ENCODE results near the gene XPNPEP1.

XPNPEP1 gene

GRCh38 chr10:109959259-109960145, 36.2 kb upstream of the XPNPEP1 start:
- H3K27me3 Mint-ChIP-seq: no peaks in the 10 kb centered on the region
- no peaks in the 10 kb centered on the region for H3K9me3 Mint-ChIP-seq
- no peaks in the 10 kb centered on the region for H3K36me3 Mint-ChIP-seq (ENCODE audit: low read depth)
- H3K27ac Mint-ChIP-seq: no peak overlapping the region
- H3K4me3 Mint-ChIP-seq: no peak overlapping the region
- H3K4me1 Mint-ChIP-seq (ENCODE audit: low read depth): peaks cover 6% of the 10 kb centered on the region
- no peak for DNase-seq

GRCh38 chr10:109958059-109958458, 34.7 kb upstream of the XPNPEP1 start:
- no peaks in the 10 kb centered on the region for H3K9me3 Mint-ChIP-seq
- H3K27me3 Mint-ChIP-seq: no peaks in the 10 kb centered on the region
- H3K4me1 Mint-ChIP-seq (ENCODE audit: low read depth): peaks cover 6% of the 10 kb centered on the region
- DNase-seq: no peak
- no peaks in the 10 kb centered on the region for H3K36me3 Mint-ChIP-seq (ENCODE audit: low read depth)
- no peak overlapping the region for H3K4me3 Mint-ChIP-seq
- no peak overlapping the region for H3K27ac Mint-ChIP-seq

- Mint-ChIP-seq H3K4me3 (no peak overlapping the region), H3K4me1 (ENCODE audit: low read depth) (peaks cover 6% of the 10 kb centered on the region), H3K27me3 (no peaks in the 10 kb centered on the region), H3K36me3 (ENCODE audit: low read depth) (no peaks in the 10 kb centered on the region), H3K27ac (no peak overlapping the region), H3K9me3 (no peaks in the 10 kb centered on the region)
- DNase-seq: no peak
Measured at GRCh38 chr10:109957092-109957797, 33.9 kb upstream of the XPNPEP1 start.

- no peak overlapping the region for H3K4me3 Mint-ChIP-seq
- peaks cover 6% of the 10 kb centered on the region for H3K4me1 Mint-ChIP-seq (ENCODE audit: low read depth)
Measured at GRCh38 chr10:109956454-109957091, 33.3 kb upstream of the XPNPEP1 start.

GRCh38 chr10:109953766-109954165, 30.5 kb upstream of the XPNPEP1 start:
- peaks cover 6% of the 10 kb centered on the region for H3K4me1 Mint-ChIP-seq (ENCODE audit: low read depth)
- no peaks in the 10 kb centered on the region for H3K36me3 Mint-ChIP-seq (ENCODE audit: low read depth)
- DNase-seq: no peak
- H3K27ac Mint-ChIP-seq: no peak overlapping the region
- no peaks in the 10 kb centered on the region for H3K9me3 Mint-ChIP-seq
- no peaks in the 10 kb centered on the region for H3K27me3 Mint-ChIP-seq
- no peak overlapping the region for H3K4me3 Mint-ChIP-seq

More at GRCh38 chr10:109956454-109957091, 33.3 kb upstream of the XPNPEP1 start:
- H3K9me3 Mint-ChIP-seq: no peaks in the 10 kb centered on the region
- DNase-seq: no peak
- H3K36me3 Mint-ChIP-seq (ENCODE audit: low read depth): no peaks in the 10 kb centered on the region
- no peaks in the 10 kb centered on the region for H3K27me3 Mint-ChIP-seq
- H3K27ac Mint-ChIP-seq: no peak overlapping the region

GRCh38 chr10:109952526-109952925, 29.2 kb upstream of the XPNPEP1 start:
- Mint-ChIP-seq H3K36me3 (ENCODE audit: low read depth) (no peaks in the 10 kb centered on the region), H3K27ac (no peak overlapping the region), H3K4me3 (no peak overlapping the region), H3K9me3 (no peaks in the 10 kb centered on the region), H3K27me3 (no peaks in the 10 kb centered on the region), H3K4me1 (ENCODE audit: low read depth) (peaks cover 6% of the 10 kb centered on the region)
- DNase-seq: no peak

- Mint-ChIP-seq H3K27me3 (no peaks in the 10 kb centered on the region), H3K4me1 (ENCODE audit: low read depth) (peaks cover 1% of the 10 kb centered on the region), H3K9me3 (no peaks in the 10 kb centered on the region), H3K27ac (no peak overlapping the region), H3K36me3 (ENCODE audit: low read depth) (no peaks in the 10 kb centered on the region), H3K4me3 (no peak overlapping the region)
- DNase-seq: no peak
Measured at GRCh38 chr10:109947111-109947920, 24.0 kb upstream of the XPNPEP1 start.

GRCh38 chr10:109946680-109947079, 23.4 kb upstream of the XPNPEP1 start:
- Mint-ChIP-seq H3K36me3 (ENCODE audit: low read depth) (no peaks in the 10 kb centered on the region), H3K4me3 (no peak overlapping the region), H3K27me3 (no peaks in the 10 kb centered on the region), H3K27ac (no peak overlapping the region), H3K4me1 (ENCODE audit: low read depth) (peaks cover 1% of the 10 kb centered on the region), H3K9me3 (no peaks in the 10 kb centered on the region)
- no peak for DNase-seq

GRCh38 chr10:109945473-109946177, 22.3 kb upstream of the XPNPEP1 start:
- Mint-ChIP-seq H3K9me3 (no peaks in the 10 kb centered on the region), H3K27me3 (no peaks in the 10 kb centered on the region), H3K27ac (no peak overlapping the region), H3K4me1 (ENCODE audit: low read depth) (peaks cover 3% of the 10 kb centered on the region), H3K4me3 (no peak overlapping the region), H3K36me3 (ENCODE audit: low read depth) (no peaks in the 10 kb centered on the region)
- DNase-seq: no peak

- no peak for DNase-seq
- Mint-ChIP-seq H3K36me3 (ENCODE audit: low read depth) (no peaks in the 10 kb centered on the region), H3K9me3 (no peaks in the 10 kb centered on the region), H3K4me3 (no peak overlapping the region), H3K4me1 (ENCODE audit: low read depth) (peaks cover 8% of the 10 kb centered on the region), H3K27me3 (no peaks in the 10 kb centered on the region), H3K27ac (no peak overlapping the region)
Measured at GRCh38 chr10:109944613-109945012, 21.3 kb upstream of the XPNPEP1 start.

GRCh38 chr10:109941236-109941862, 18.0 kb upstream of the XPNPEP1 start:
- Mint-ChIP-seq H3K27me3 (no peaks in the 10 kb centered on the region), H3K4me1 (ENCODE audit: low read depth) (peaks cover 37% of the 10 kb centered on the region), H3K9me3 (no peaks in the 10 kb centered on the region), H3K27ac (no peak overlapping the region), H3K4me3 (no peak overlapping the region), H3K36me3 (ENCODE audit: low read depth) (no peaks in the 10 kb centered on the region)
- DNase-seq: no peak

- H3K27me3 Mint-ChIP-seq: no peaks in the 10 kb centered on the region
- no peaks in the 10 kb centered on the region for H3K9me3 Mint-ChIP-seq
- no peaks in the 10 kb centered on the region for H3K36me3 Mint-ChIP-seq (ENCODE audit: low read depth)
- no peak overlapping the region for H3K27ac Mint-ChIP-seq
- no peak for DNase-seq
- H3K4me3 Mint-ChIP-seq: no peak overlapping the region
- H3K4me1 Mint-ChIP-seq (ENCODE audit: low read depth): peaks cover 42% of the 10 kb centered on the region
Measured at GRCh38 chr10:109940553-109940952, 17.2 kb upstream of the XPNPEP1 start.

- H3K4me1 Mint-ChIP-seq (ENCODE audit: low read depth): peaks cover 46% of the 10 kb centered on the region
Measured at GRCh38 chr10:109940117-109940516, 16.8 kb upstream of the XPNPEP1 start.

More at GRCh38 chr10:109940117-109940516, 16.8 kb upstream of the XPNPEP1 start:
- no peak for DNase-seq
- no peak overlapping the region for H3K4me3 Mint-ChIP-seq
- H3K27me3 Mint-ChIP-seq: no peaks in the 10 kb centered on the region
- no peak overlapping the region for H3K27ac Mint-ChIP-seq
- H3K9me3 Mint-ChIP-seq: no peaks in the 10 kb centered on the region
- H3K36me3 Mint-ChIP-seq (ENCODE audit: low read depth): no peaks in the 10 kb centered on the region
